GM23338 (cell line): ENCODE results near the gene GPC5. TPM values are rescaled to one million over a fixed set of nuclear protein-coding genes. Genes with fewer than 3 reads are reported as not detected.

ENCODE experiments used
- ATAC-seq: fragments of 200-7000 bp; cut with Tn5 transposase; 3 replicates; pipeline ENCODE4 v1.9.1; 2020
- DNase-seq: peaks from one replicate; pipeline ENCODE4 v3.0.0-alpha.2; 2015; ENCODE audit warnings: low spot score
- H2AFZ ChIP-seq: fragments of 200-600 bp; sonication (generic); 2 replicates; pipeline ENCODE4 v1.8.0; 2016; ENCODE audit warnings: antibody characterized with exemption, mild to moderate bottlenecking, moderate library complexity
- H3F3A ChIP-seq: fragments of 200-600 bp; sonication (generic); replicated peaks from 2 replicates; pipeline ENCODE4 v1.8.0; 2017; ENCODE audit warnings: antibody characterized with exemption, mixed run types, low read depth
- H3K27ac ChIP-seq: fragments of 200-600 bp; sonication (generic); 2 replicates; pipeline ENCODE4 v1.6.1; 2016; ENCODE audit warnings: low read depth
- H3K27me3 ChIP-seq: fragments of 200-600 bp; sonication (generic); 2 replicates; pipeline ENCODE4 v1.8.0; 2016; ENCODE audit warnings: mild to moderate bottlenecking, mixed run types, moderate library complexity; ENCODE audit not compliant: insufficient read depth
- H3K36me3 ChIP-seq: fragments of 200-600 bp; sonication (generic); 2 replicates; pipeline ENCODE4 v1.8.0; 2016; ENCODE audit warnings: mild to moderate bottlenecking; ENCODE audit not compliant: insufficient read depth
- H3K4me1 ChIP-seq: fragments of 200-600 bp; sonication (generic); 2 replicates; pipeline ENCODE4 v1.8.0; 2016; ENCODE audit warnings: mild to moderate bottlenecking, moderate library complexity; ENCODE audit not compliant: insufficient read depth
- H3K4me2 ChIP-seq: fragments of 200-600 bp; sonication (generic); 2 replicates; pipeline ENCODE4 v1.7.1; 2017; ENCODE audit warnings: mixed run types
- H3K4me3 ChIP-seq: fragments of 200-600 bp; sonication (generic); 2 replicates; pipeline ENCODE4 v1.6.1; 2016; ENCODE audit warnings: mixed run types
- H3K79me2 ChIP-seq: fragments of 200-600 bp; sonication (generic); replicated peaks from 2 replicates; pipeline ENCODE4 v1.8.0; 2017; ENCODE audit warnings: mild to moderate bottlenecking; ENCODE audit not compliant: insufficient read depth
- H3K9me2 ChIP-seq: fragments of 200-600 bp; sonication (generic); 2 replicates; pipeline ENCODE4 v1.8.0; 2017; ENCODE audit not compliant: insufficient read depth
- H4K20me1 ChIP-seq: fragments of 200-600 bp; sonication (generic); replicated peaks from 2 replicates; pipeline ENCODE4 v1.8.0; 2017; ENCODE audit warnings: mild to moderate bottlenecking; ENCODE audit not compliant: insufficient read depth
- H3K27ac Mint-ChIP-seq: 2 replicates; pipeline ENCODE4 v1.8.0; 2020; ENCODE audit warnings: inconsistent platforms, mild to moderate bottlenecking, moderate library complexity, mixed read lengths
- H3K27me3 Mint-ChIP-seq: 3 replicates; pipeline ENCODE4 v1.8.0; 2022; ENCODE audit warnings: low read depth, mild to moderate bottlenecking, moderate library complexity, mixed read lengths, inconsistent platforms; ENCODE audit not compliant: insufficient read depth, poor library complexity
- H3K36me3 Mint-ChIP-seq: 3 replicates; pipeline ENCODE4 v1.8.0; 2021; ENCODE audit warnings: low read depth, mild to moderate bottlenecking, inconsistent platforms, moderate library complexity, mixed read lengths
- H3K4me1 Mint-ChIP-seq: 3 replicates; pipeline ENCODE4 v1.8.0; 2020; ENCODE audit warnings: mild to moderate bottlenecking, inconsistent platforms, mixed read lengths
- H3K4me3 Mint-ChIP-seq: 3 replicates; pipeline ENCODE4 v1.8.0; 2021; ENCODE audit warnings: moderate library complexity, mild to moderate bottlenecking, inconsistent platforms, mixed read lengths
- H3K9me3 Mint-ChIP-seq: 3 replicates; pipeline ENCODE4 v1.8.0; 2020; ENCODE audit warnings: moderate library complexity, mild to moderate bottlenecking, inconsistent platforms, mixed read lengths
- CREB1 ChIP-seq: fragments of 250-450 bp; sonication (Bioruptor Pico); IDR thresholded peaks from 2 replicates; pipeline ENCODE4 v1.5.0; 2020; ENCODE audit warnings: low read depth, mild to moderate bottlenecking, moderate library complexity
- EZH2 ChIP-seq: fragments of 200-600 bp; sonication (generic); IDR thresholded peaks from one replicate; pipeline ENCODE4 v1.8.0; 2017; ENCODE audit warnings: antibody characterized with exemption, mild to moderate bottlenecking, low read depth; ENCODE audit not compliant: unreplicated experiment
- EZH2phosphoT487 ChIP-seq: fragments of 200-600 bp; sonication (generic); IDR thresholded peaks from one replicate; pipeline ENCODE4 v1.8.1; 2018; ENCODE audit warnings: antibody characterized with exemption; ENCODE audit not compliant: unreplicated experiment
- JUNB ChIP-seq: IDR thresholded peaks from one replicate; pipeline ENCODE4 v1.6.1; 2016; ENCODE audit warnings: antibody characterized with exemption; ENCODE audit not compliant: unreplicated experiment
- NANOG ChIP-seq: IDR thresholded peaks from 2 replicates; pipeline ENCODE4 v1.6.1; 2016; ENCODE audit warnings: antibody characterized with exemption, borderline replicate concordance
- POLR2AphosphoS5 ChIP-seq: IDR thresholded peaks from 2 replicates; pipeline ENCODE4 v1.6.1; 2016; ENCODE audit warnings: antibody characterized with exemption, low read depth
- STAT1 ChIP-seq: IDR thresholded peaks from one replicate; pipeline ENCODE4 v1.6.1; 2016; ENCODE audit warnings: antibody characterized with exemption; ENCODE audit not compliant: unreplicated experiment
- ZNF114 ChIP-seq: fragments of 250-450 bp; sonication (Bioruptor Pico); IDR thresholded peaks from 2 replicates; pipeline ENCODE4 v1.5.0; 2020; ENCODE audit warnings: mild to moderate bottlenecking, moderate library complexity
- ZNF331 ChIP-seq: fragments of 250-450 bp; sonication (Bioruptor Pico); IDR thresholded peaks from 2 replicates; pipeline ENCODE4 v1.5.0; 2020; ENCODE audit warnings: low read depth, mild to moderate bottlenecking, moderate library complexity
- polyA plus RNA-seq: library from polyadenylated mRNA; unstranded; fragments of >200 nt; fragmentation: Nextera tagmentation; extraction: Ambion mirVana; gene quantifications from 2 replicates; pipeline ENCODE4 v1.2.1, GENCODE V29; 2016
- total RNA-seq: library from RNA; depleted of rRNA; stranded (reverse); fragments of >200 nt; shearing (Covaris generic); gene quantifications from 2 replicates; pipeline ENCODE4 v1.2.3, GENCODE V29; 2014
- TF ChIP-seq, protein P1 (sequence below), 2 experiments: fragments of 200-600 bp in 1 of 2; sonication (generic) in 1 of 2; conservative IDR thresholded peaks; 2 replicates each; pipeline versions ENCODE4 v1.5.1 to v1.6.1; 2016 to 2017; ENCODE audit warnings: antibody characterized with exemption in 2 of 2, low read depth in 2 of 2, mild to moderate bottlenecking in 2 of 2, moderate library complexity in 1 of 2
- TF ChIP-seq, protein P2 (sequence below): IDR thresholded peaks from 2 replicates; pipeline ENCODE4 v1.6.1; 2016; ENCODE audit warnings: antibody characterized with exemption
- TF ChIP-seq, protein P3 (sequence below): IDR thresholded peaks from one replicate; pipeline ENCODE4 v1.6.1; 2018; ENCODE audit warnings: antibody characterized with exemption; ENCODE audit not compliant: unreplicated experiment

GPC5 gene
- total and polyA plus RNA-seq, 2 experiments from 2014 or later = 0.95 to 1.1 TPM

DNA sequence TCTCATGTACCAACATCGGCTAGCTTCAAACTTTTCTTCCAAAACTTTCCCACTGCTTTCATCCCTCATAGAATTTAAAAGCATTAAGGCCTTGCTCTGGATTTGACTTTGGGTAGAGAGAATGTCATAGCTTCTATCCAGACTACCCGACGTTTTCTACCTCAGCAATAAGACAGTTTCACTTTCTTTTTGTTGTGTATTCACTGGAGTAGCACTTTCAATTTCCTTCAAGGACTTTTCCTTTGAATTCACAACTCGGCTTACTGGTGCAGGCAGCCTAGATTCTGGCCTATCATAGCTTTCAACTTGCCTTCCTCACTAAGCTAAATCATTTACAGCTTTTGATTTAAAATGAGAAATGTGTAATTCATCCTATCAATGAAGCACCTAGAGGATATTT, 1407.8 kb downstream of the GPC5 start (continued):
- TF ChIP-seq, protein P1, sequence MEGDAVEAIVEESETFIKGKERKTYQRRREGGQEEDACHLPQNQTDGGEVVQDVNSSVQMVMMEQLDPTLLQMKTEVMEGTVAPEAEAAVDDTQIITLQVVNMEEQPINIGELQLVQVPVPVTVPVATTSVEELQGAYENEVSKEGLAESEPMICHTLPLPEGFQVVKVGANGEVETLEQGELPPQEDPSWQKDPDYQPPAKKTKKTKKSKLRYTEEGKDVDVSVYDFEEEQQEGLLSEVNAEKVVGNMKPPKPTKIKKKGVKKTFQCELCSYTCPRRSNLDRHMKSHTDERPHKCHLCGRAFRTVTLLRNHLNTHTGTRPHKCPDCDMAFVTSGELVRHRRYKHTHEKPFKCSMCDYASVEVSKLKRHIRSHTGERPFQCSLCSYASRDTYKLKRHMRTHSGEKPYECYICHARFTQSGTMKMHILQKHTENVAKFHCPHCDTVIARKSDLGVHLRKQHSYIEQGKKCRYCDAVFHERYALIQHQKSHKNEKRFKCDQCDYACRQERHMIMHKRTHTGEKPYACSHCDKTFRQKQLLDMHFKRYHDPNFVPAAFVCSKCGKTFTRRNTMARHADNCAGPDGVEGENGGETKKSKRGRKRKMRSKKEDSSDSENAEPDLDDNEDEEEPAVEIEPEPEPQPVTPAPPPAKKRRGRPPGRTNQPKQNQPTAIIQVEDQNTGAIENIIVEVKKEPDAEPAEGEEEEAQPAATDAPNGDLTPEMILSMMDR (conservative IDR thresholded peaks at IDR 0.05; ENCODE audit: low read depth in 2 of 2) = no peak

DNA sequence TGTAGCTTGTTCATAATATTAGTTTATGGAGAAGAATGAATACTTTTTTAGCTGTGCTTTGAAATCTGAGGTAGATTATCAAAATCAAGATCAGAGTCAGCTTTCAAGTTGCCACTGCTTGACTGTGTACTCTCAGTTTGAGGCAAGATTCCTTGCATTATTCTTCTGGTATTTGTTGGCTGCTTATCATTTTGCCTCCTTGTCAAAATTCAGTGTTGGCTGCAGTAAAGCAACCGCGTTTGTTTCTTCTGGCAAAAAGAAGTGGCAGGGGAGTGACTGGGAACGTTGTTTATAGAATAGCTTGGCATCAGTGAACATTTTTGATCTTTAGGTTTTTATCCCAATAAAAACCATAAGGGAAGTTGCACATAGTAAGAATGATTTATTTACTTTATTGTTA, 1408.9 kb downstream of the GPC5 start:
- ATAC-seq (no peak), DNase-seq (no peak)
- TF ChIP-seq, protein P2, sequence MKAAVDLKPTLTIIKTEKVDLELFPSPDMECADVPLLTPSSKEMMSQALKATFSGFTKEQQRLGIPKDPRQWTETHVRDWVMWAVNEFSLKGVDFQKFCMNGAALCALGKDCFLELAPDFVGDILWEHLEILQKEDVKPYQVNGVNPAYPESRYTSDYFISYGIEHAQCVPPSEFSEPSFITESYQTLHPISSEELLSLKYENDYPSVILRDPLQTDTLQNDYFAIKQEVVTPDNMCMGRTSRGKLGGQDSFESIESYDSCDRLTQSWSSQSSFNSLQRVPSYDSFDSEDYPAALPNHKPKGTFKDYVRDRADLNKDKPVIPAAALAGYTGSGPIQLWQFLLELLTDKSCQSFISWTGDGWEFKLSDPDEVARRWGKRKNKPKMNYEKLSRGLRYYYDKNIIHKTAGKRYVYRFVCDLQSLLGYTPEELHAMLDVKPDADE = no peak
- TF ChIP-seq EZH2 = no peak
- no peak for TF ChIP-seq POLR2AphosphoS5
- TF ChIP-seq NANOG = no peak
- no peak for TF ChIP-seq CREB1
- Histone ChIP-seq H3K79me2 (no peaks in the 10 kb centered on the region), H3K27me3 (no peaks in the 10 kb centered on the region), H3K9me2 (no peaks in the 10 kb centered on the region), H3K27ac (no peak overlapping the region), H3K4me1 (no peaks in the 10 kb centered on the region), H2AFZ (no peak overlapping the region), H3K4me2 (no peak overlapping the region), H3K4me3 (no peak overlapping the region), H4K20me1 (no peaks in the 10 kb centered on the region), H3F3A (no peaks in the 10 kb centered on the region), H3K36me3 (no peaks in the 10 kb centered on the region)
- H3K27ac Mint-ChIP-seq = no peak overlapping the region
- H3K27me3 Mint-ChIP-seq = no peaks in the 10 kb centered on the region
- H3K4me1 Mint-ChIP-seq = no peaks in the 10 kb centered on the region
- no peak overlapping the region for H3K4me3 Mint-ChIP-seq
- H3K36me3 Mint-ChIP-seq = no peaks in the 10 kb centered on the region
- H3K9me3 Mint-ChIP-seq = no peaks in the 10 kb centered on the region

DNA sequence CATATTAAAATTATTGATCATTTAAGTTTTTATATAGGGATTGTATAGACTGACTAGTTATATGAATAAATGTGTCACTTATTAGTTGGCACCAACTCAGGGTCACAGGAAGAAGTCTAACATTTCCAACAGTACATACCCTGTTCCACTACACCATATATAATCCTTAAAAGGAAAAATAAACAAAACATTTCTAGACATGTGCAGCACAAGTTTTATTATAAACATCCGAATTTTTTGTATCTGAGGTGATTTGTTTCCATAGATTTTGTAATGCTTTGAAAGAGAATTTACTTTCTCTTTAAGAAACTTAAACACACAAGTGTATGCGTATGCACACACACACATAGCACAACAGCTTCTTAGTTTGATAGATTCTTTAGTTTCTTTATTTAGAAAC, 1409.5 kb downstream of the GPC5 start:
- no peaks in the 10 kb centered on the region for H3K79me2 ChIP-seq
- H3K36me3 Mint-ChIP-seq = no peaks in the 10 kb centered on the region
- H3K9me2 ChIP-seq = no peaks in the 10 kb centered on the region
- H3K27ac Mint-ChIP-seq = no peak overlapping the region
- ATAC-seq = no peak
- H3K27me3 Mint-ChIP-seq = no peaks in the 10 kb centered on the region
- H3K27me3 ChIP-seq = no peaks in the 10 kb centered on the region
- H3K4me1 Mint-ChIP-seq = no peaks in the 10 kb centered on the region
- H3K4me3 Mint-ChIP-seq = no peak overlapping the region
- H3K4me2 ChIP-seq = no peak overlapping the region
- H2AFZ ChIP-seq = no peak overlapping the region
- no peaks in the 10 kb centered on the region for H4K20me1 ChIP-seq
- no peaks in the 10 kb centered on the region for H3K4me1 ChIP-seq
- H3K4me3 ChIP-seq = no peak overlapping the region
- H3F3A ChIP-seq = no peaks in the 10 kb centered on the region
- H3K27ac ChIP-seq = no peak overlapping the region
- H3K9me3 Mint-ChIP-seq = no peaks in the 10 kb centered on the region
- no peaks in the 10 kb centered on the region for H3K36me3 ChIP-seq
- DNase-seq = no peak
- TF ChIP-seq, protein P1 (conservative IDR thresholded peaks at IDR 0.05; ENCODE audit: low read depth in 2 of 2) = no peak
- no peak for TF ChIP-seq STAT1
- TF ChIP-seq, protein P2 = no peak
- TF ChIP-seq NANOG = no peak
- TF ChIP-seq, protein P3, sequence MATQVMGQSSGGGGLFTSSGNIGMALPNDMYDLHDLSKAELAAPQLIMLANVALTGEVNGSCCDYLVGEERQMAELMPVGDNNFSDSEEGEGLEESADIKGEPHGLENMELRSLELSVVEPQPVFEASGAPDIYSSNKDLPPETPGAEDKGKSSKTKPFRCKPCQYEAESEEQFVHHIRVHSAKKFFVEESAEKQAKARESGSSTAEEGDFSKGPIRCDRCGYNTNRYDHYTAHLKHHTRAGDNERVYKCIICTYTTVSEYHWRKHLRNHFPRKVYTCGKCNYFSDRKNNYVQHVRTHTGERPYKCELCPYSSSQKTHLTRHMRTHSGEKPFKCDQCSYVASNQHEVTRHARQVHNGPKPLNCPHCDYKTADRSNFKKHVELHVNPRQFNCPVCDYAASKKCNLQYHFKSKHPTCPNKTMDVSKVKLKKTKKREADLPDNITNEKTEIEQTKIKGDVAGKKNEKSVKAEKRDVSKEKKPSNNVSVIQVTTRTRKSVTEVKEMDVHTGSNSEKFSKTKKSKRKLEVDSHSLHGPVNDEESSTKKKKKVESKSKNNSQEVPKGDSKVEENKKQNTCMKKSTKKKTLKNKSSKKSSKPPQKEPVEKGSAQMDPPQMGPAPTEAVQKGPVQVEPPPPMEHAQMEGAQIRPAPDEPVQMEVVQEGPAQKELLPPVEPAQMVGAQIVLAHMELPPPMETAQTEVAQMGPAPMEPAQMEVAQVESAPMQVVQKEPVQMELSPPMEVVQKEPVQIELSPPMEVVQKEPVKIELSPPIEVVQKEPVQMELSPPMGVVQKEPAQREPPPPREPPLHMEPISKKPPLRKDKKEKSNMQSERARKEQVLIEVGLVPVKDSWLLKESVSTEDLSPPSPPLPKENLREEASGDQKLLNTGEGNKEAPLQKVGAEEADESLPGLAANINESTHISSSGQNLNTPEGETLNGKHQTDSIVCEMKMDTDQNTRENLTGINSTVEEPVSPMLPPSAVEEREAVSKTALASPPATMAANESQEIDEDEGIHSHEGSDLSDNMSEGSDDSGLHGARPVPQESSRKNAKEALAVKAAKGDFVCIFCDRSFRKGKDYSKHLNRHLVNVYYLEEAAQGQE = no peak
- TF ChIP-seq CREB1 = no peak
- TF ChIP-seq ZNF114 (CRISPR knock-in tag) = no peak
- no peak for TF ChIP-seq EZH2phosphoT487
- no peak for TF ChIP-seq POLR2AphosphoS5
- TF ChIP-seq ZNF331 (CRISPR knock-in tag) = no peak
- no peak for TF ChIP-seq EZH2
- TF ChIP-seq JUNB = no peak
